Gastrocnemius medialis (tissue), 4 donors: ENCODE measurements around the gene HINT2. TPM values are rescaled to one million over a fixed set of nuclear protein-coding genes. Genes with fewer than 3 reads are reported as not detected.

Experiments
- ATAC-seq, 2 donors: fragments of 150-250 bp; one replicate each; pipeline ENCODE4 v1.9.1; 2016
- DNase-seq, 2 donors: peaks; one replicate each; pipeline ENCODE4 v3.0.0-alpha.2; 2019
- H3K27ac ChIP-seq, 4 donors: fragments of 200-600 bp; sonication (generic); 1 replicate in 1 of 4; 2 replicates in 3 of 4; pipeline ENCODE4 v1.5.1; 2016 to 2018; ENCODE audit warnings: mild to moderate bottlenecking in 2 of 4, moderate library complexity in 1 of 4
- H3K27me3 ChIP-seq, 3 donors: fragments of 200-600 bp; sonication (generic) in 2 of 3; 1 replicate in 1 of 3; 2 replicates in 2 of 3; pipeline versions ENCODE4 v1.5.1 to v1.6.0; 2016 to 2019; ENCODE audit warnings: mild to moderate bottlenecking in 1 of 3, moderate library complexity in 1 of 3
- H3K36me3 ChIP-seq, 2 donors: fragments of 200-600 bp; sonication (generic) in 1 of 2; one replicate each; pipeline ENCODE4 v1.5.1; 2017 to 2018
- H3K4me1 ChIP-seq, 2 donors: fragments of 200-600 bp; sonication (generic) in 1 of 2; one replicate each; pipeline ENCODE4 v1.5.1; 2016 to 2017; ENCODE audit warnings: mild to moderate bottlenecking in 2 of 2
- H3K4me3 ChIP-seq, 4 donors: fragments of 200-600 bp; sonication (generic) in 3 of 4; 1 replicate in 1 of 4; 2 replicates in 3 of 4; pipeline ENCODE4 v1.5.1; 2016 to 2019; ENCODE audit warnings: mild to moderate bottlenecking in 2 of 4
- H3K9me3 ChIP-seq, 3 donors: fragments of 200-600 bp; sonication (generic) in 2 of 3; 1 replicate in 1 of 3; 2 replicates in 2 of 3; pipeline ENCODE4 v1.5.1; 2016 to 2019
- CTCF ChIP-seq, 5 experiments: fragments of 450-650 bp in 3 of 5; fragments of 200-600 bp in 2 of 5; sonication (generic) in 2 of 5; IDR thresholded peaks in 4 of 5; conservative IDR thresholded peaks in 1 of 5; 1 replicate in 4 of 5; 2 replicates in 1 of 5; pipeline ENCODE4 v1.5.1; 2016 to 2019; ENCODE audit warnings: antibody characterized with exemption in 5 of 5, mild to moderate bottlenecking in 3 of 5, moderate library complexity in 3 of 5
- POLR2A ChIP-seq, 2 donors: fragments of 450-650 bp; IDR thresholded peaks; one replicate each; pipeline ENCODE4 v1.6.1; 2017; ENCODE audit warnings: antibody characterized with exemption in 2 of 2, mild to moderate bottlenecking in 2 of 2, moderate library complexity in 2 of 2
- in situ Hi-C, 4 donors: fragments of 200-750 bp; cut with MboI; loops; one replicate each; pipeline versions ENCODE4 v1.15.0 to v1.8.0; 2017; ENCODE audit warnings: low sequenced_read_pairs in 4 of 4
- intact Hi-C: fragments of 100-400 bp; cut with DNase I; formaldehyde crosslinking; loops from one replicate; pipeline ENCODE4 v1.15.1; 2023; ENCODE audit warnings: low total_unique reads
- total RNA-seq, 4 donors: library from RNA; depleted of rRNA; stranded (reverse); fragments of >200 nt; gene quantifications; one replicate each; pipeline versions ENCODE4 v1.1.0 to v1.2.3, GENCODE V29; 2016

HINT2 gene
- total RNA-seq, 4 donors from 2014 or later: 4.5 to 26.7 (median 22.0) TPM

GRCh38 chr9:35763181-35763580, 51.7 kb downstream of the HINT2 start:
- Histone ChIP-seq H3K27ac (no peak overlapping the region), H3K4me3 (no peak overlapping the region), H3K36me3 (no peaks in the 10 kb centered on the region), H3K9me3 (no peaks in the 10 kb centered on the region), H3K27me3 (no peaks in the 10 kb centered on the region), H3K4me1 (peaks cover 0 to 7% of the 10 kb centered on the region in 2 donors)
- no peak for TF ChIP-seq POLR2A (IDR thresholded peaks at IDR 0.05)
- TF ChIP-seq CTCF (IDR thresholded peaks at IDR 0.05 in 4 of 5, conservative IDR thresholded peaks at IDR 0.05 in 1 of 5): no peak
- no peak for ATAC-seq
- in situ Hi-C loops (no loop called here), intact Hi-C loops (no loop called here)
- no peak for DNase-seq

Other genes with a start within 250 kb of the HINT2 start
- gene TESK1, start 209.8 kb downstream of the HINT2 start, total RNA-seq: 100 to 1,000 TPM in 1 of 4 donors, 10 to 100 TPM in 3; 48.1 to 108 (median 65.4) TPM
- 10 to 100 TPM in 1 of 4 donors, under 1 TPM in 3; 0.40 to 18.3 (median 0.68) TPM for gene CD72, start 196.6 kb downstream of the HINT2 start, total RNA-seq
- gene SIT1, start 164.1 kb downstream of the HINT2 start, total RNA-seq: not detected
- gene RMRP, start 157.0 kb downstream of the HINT2 start, total RNA-seq: 100 to 1,000 TPM; 115 to 715 (median 367) TPM
- gene CCDC107, start 156.8 kb downstream of the HINT2 start, total RNA-seq: 10 to 100 TPM; 21.9 to 45.3 (median 31.5) TPM
- gene ARHGEF39, start 149.8 kb downstream of the HINT2 start, total RNA-seq: under 1 TPM in 2 of 4 donors, not detected in 2; 0.07 to 0.10 TPM
- gene CA9, start 141.1 kb downstream of the HINT2 start, total RNA-seq: not detected
- gene TPM2, start 125.1 kb downstream of the HINT2 start, total RNA-seq: 1,000 to 10,000 TPM; 6,121 to 7,913 (median 7,020) TPM
- gene TLN1, start 82.8 kb downstream of the HINT2 start, total RNA-seq: 100 to 1,000 TPM; 106 to 256 (median 186) TPM
- 10 to 100 TPM; 17.8 to 39.6 (median 26.2) TPM for gene CREB3, start 82.4 kb downstream of the HINT2 start, total RNA-seq
- 10 to 100 TPM; 47.3 to 63.2 (median 51.4) TPM for gene GBA2, start 65.8 kb downstream of the HINT2 start, total RNA-seq
- 10 to 100 TPM; 22.0 to 41.1 (median 36.3) TPM for gene RGP1, start 65.8 kb downstream of the HINT2 start, total RNA-seq
- not detected for gene MSMP, start 60.8 kb downstream of the HINT2 start, total RNA-seq
- 10 to 100 TPM; 12.3 to 19.2 (median 16.3) TPM for gene NPR2, start 23.5 kb downstream of the HINT2 start, total RNA-seq
- gene SPAG8, start 2.8 kb downstream of the HINT2 start, total RNA-seq: under 1 TPM in 2 of 4 donors, not detected in 2; 0.53 to 0.61 TPM
- not detected for gene FAM221B, start 13.7 kb upstream of the HINT2 start, total RNA-seq
- gene TMEM8B, start 14.2 kb upstream of the HINT2 start, total RNA-seq: 1 to 10 TPM; 1.9 to 6.4 (median 6.1) TPM
- not detected for gene OR13J1, start 55.4 kb upstream of the HINT2 start, total RNA-seq
- gene HRCT1, start 91.2 kb upstream of the HINT2 start, total RNA-seq: 1 to 10 TPM in 3 of 4 donors, not detected in 1; 3.2 to 5.1 (median 3.3) TPM
- gene SPAAR, start 94.4 kb upstream of the HINT2 start, total RNA-seq: 1 to 10 TPM; 1.3 to 4.4 (median 2.5) TPM
- not detected for gene OR2S2, start 143.1 kb upstream of the HINT2 start, total RNA-seq
- 1 to 10 TPM; 2.9 to 4.1 (median 3.5) TPM for gene RECK, start 221.9 kb upstream of the HINT2 start, total RNA-seq